GM12874 (cell line): ENCODE measurements around the gene CTDSPL2.

Experiments used
- TF ChIP-seq, protein P1 (sequence below): IDR thresholded peaks from 2 replicates; pipeline ENCODE4 v1.5.1; 2011; ENCODE audit warnings: low read depth, mild to moderate bottlenecking, control low read depth, low read length, moderate library complexity; ENCODE audit not compliant: insufficient read depth

Gene CTDSPL2

DNA sequence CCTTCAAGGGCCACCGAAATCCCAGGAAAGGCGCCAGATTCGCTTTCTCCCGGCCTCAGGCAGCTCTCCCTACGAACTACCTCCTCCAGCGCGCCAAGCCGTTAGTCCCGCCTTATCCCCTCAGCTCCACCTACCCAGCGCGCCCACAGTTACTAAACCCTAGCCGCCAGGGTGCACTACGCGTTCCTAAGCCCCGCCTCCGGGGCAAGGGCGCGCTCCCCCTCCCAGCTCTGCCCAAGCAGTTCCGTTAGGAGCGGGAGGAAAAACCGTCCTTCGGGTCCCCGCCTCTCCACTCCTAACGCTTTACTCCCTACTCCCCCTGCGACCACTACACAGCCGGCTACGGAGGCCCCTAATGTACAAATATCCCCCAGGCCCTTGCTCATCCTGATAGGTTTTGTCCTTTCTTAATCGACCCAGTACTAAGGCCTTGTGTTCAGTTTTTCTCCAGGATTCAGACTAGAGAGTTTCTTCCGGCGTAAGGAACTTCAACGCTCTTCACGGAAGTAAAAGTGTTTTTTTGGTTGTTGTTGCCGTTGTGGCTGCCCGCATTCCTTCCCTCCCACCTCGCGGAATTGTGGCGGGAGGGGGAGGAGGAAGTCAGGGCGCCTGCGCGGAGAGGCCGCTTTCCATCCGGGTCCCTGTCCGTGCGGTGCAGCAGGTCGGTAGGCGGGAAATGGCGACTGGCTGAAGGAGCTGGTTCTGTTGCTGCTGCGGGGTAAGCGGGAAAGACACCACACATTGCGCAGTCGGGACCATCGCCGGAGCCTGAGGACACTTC is at the start of gene CTDSPL2:
CTDSPL2 (plus strand) TSS at position 655 of the 781 bp plus-strand sequence. CDS start 31,386 bp downstream, outside the sequence.
- TF ChIP-seq, protein P1, sequence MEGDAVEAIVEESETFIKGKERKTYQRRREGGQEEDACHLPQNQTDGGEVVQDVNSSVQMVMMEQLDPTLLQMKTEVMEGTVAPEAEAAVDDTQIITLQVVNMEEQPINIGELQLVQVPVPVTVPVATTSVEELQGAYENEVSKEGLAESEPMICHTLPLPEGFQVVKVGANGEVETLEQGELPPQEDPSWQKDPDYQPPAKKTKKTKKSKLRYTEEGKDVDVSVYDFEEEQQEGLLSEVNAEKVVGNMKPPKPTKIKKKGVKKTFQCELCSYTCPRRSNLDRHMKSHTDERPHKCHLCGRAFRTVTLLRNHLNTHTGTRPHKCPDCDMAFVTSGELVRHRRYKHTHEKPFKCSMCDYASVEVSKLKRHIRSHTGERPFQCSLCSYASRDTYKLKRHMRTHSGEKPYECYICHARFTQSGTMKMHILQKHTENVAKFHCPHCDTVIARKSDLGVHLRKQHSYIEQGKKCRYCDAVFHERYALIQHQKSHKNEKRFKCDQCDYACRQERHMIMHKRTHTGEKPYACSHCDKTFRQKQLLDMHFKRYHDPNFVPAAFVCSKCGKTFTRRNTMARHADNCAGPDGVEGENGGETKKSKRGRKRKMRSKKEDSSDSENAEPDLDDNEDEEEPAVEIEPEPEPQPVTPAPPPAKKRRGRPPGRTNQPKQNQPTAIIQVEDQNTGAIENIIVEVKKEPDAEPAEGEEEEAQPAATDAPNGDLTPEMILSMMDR = peak; percentile 35; the same call in 1 of the 2 replicates

DNA sequence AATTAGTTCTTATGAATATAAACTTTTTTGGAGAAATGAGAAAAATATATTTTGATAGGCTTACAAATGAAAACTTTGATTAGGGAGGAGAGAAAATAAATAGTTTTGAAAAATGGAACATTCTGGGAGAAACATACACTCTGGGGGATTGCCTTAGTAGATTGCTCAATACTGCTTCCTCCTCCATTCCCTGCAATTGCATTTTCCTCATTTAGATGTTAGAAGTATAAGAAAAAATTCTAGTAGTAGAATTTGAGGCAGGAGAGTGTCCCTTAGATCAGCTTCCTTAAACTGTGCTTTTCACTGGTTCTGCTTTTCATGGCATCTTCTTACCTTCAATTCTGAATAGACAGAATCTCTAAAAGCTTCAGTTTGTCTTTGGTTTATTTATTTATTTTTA is 46.2 kb upstream of the CTDSPL2 start:
- TF ChIP-seq, protein P1 = no peak

DNA sequence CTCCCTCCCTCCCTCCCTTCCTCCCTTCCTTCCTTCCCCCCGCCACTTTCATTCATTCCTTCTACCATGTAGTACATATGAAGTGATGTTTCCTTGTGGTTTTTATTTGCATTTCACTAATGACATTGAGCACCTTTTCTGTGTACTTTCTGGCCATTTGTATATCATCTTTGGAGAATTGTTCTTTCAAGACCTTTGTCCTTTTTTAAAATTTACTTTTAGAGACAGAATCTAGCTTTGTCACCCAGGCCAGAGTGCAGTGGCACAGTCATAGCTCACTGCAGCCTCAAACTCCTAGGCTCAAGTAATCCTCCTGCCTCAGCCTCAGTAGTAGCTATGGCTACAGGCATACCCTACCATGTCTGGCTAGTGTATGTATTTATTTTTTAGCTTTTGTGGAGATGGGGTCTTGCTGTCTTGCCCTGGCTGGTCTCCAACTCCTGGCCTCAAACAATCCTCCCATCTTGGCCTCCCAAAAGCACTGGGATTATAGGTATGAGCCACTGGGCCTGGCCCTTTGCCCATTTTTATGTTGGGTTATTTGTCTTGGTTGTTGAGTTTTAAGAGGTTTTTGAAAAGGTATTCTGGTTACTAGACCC is 42.0 kb upstream of the CTDSPL2 start:
- TF ChIP-seq, protein P1 = no peak

DNA sequence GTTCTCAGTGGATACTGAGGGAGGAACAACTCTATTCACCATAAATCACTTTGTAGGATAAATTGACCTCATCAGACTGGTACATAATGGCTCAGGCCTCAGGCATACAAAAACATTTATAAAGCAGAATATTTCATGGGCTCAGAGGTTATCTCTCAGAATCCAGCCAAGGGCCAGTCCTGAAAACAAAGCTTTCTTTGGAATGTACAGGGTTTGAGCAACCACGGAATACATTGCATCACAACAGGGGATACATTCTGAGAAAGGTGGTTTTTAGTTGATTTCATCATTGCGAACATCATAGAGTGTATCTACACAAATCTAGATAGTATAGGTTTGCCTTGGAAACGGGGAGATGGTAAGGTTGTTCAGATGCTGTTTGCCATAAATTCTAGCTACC is 33.4 kb upstream of the CTDSPL2 start:
- TF ChIP-seq, protein P1 = no peak

DNA sequence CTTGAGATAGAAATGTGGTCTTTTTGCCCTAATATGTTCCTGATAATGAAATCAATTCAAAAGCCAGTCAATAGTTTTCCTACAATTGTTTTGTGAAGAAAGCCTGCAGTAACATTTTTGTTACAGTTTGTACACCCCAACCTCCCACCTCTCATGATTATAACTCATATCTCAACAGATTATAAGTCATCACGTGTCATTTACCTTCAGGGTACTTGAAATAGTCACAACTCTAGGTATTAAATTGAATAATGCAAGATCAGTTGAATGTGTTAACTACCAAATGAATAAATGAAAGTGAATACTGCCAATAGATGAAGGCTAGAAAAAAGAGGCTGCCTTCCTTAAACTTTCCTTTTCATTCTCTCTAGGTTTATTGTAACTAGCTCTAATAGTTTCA is 32.9 kb upstream of the CTDSPL2 start:
- TF ChIP-seq, protein P1 = no peak

DNA sequence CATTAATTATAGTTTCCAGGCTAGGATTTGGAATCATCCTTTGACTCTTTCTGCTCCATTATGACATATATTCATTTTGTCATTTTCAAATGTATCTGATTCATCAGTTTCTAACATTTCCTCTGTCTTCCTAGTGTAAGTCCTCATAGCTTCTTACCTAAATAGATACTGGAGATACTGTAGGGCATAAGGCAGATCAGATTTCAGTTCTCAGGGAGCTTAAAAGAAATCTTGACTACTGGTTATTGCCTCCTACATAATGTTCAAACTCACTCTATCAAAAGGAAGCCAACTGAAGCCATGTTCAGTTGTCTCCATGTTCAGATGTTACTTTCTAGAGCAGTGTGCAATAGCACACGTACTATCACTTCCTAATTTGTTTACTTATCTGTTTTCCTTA is 29.6 kb upstream of the CTDSPL2 start:
- TF ChIP-seq, protein P1 = no peak

DNA sequence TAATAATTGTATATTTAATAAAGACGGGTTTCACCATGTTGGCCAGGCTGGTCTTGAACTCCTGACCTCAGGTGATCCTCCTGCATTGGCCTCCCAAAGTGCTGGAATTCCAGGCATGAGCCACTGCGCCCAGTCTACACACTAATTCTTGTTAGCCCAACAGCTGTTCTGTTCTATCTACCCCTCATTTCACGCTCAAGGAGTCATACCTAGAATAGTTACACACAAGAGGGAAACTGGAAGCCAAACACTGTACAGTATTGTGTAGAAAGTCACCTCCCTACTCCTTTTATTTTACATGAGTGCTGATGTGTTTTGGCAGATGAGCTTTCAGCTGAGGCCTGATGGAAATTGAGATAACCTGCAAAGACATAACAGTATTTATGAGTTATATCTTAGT is 13.4 kb upstream of the CTDSPL2 start:
- TF ChIP-seq, protein P1 = no peak
